Measurements from ENCODE around the gene SSX4B. TPM values are rescaled to one million over a fixed set of nuclear protein-coding genes. Genes with fewer than 3 reads are reported as not detected.
"Not testable (repeated sequence)": the region's sequence is repeated elsewhere in the genome, so short reads cannot be mapped to it uniquely, and the experiment has no call there.

SSX4B gene
- total RNA-seq, 3 donors from 2014 or later = not detected

GRCh38 chrX:48359281-48359680 is 52.5 kb downstream of the SSX4B start:
- DNase-seq; intact Hi-C loops (cut with DNase I, micrococcal nuclease); H3K36me3 ChIP-seq (ENCODE audit: low read depth); H3K4me3 ChIP-seq; H3K4me1 ChIP-seq (ENCODE audit: low read depth); ATAC-seq; H3K9me3 ChIP-seq: not testable (repeated sequence)

- DNase-seq (no peak), ATAC-seq (no peak)
- Histone ChIP-seq H3K36me3 (ENCODE audit: low read depth) (no peaks in the 10 kb centered on the region), H3K9me3 (no peaks in the 10 kb centered on the region), H3K4me1 (ENCODE audit: low read depth) (no peaks in the 10 kb centered on the region), H3K4me3 (no peak overlapping the region)
- intact Hi-C loops (cut with DNase I, micrococcal nuclease) = no loop called here
- no peak for TF ChIP-seq CTCF (IDR thresholded peaks at IDR 0.05)
Observed at GRCh38 chrX:48357681-48358080, 54.1 kb downstream of the SSX4B start.

- ATAC-seq; H3K4me1 ChIP-seq (ENCODE audit: low read depth); DNase-seq; intact Hi-C loops (cut with DNase I, micrococcal nuclease); H3K36me3 ChIP-seq (ENCODE audit: low read depth); H3K9me3 ChIP-seq; H3K4me3 ChIP-seq: not testable (repeated sequence)
Observed at GRCh38 chrX:48356315-48357094, 55.3 kb downstream of the SSX4B start, which contains the start of gene SSX3. TSS of gene SSX3 (minus strand) at chrX:48356703. CDS start at chrX:48355249, 1,454 bp downstream.

Other genes starting within 250 kb of the SSX4B start
- gene SSX5, start 215.2 kb downstream of the SSX4B start, total RNA-seq = not detected
- not detected for gene SSX1, start 156.6 kb downstream of the SSX4B start, total RNA-seq
- gene SSX3, start 55.3 kb downstream of the SSX4B start, total RNA-seq = not detected
- gene SSX4, start 28.4 kb downstream of the SSX4B start, total RNA-seq = not detected
- gene SLC38A5, start 58.3 kb upstream of the SSX4B start, total RNA-seq = 10 to 100 TPM in 1 of 3 donors, 1 to 10 TPM in 2; 7.3 to 25.9 (median 9.7) TPM
- gene FTSJ1, start 64.2 kb upstream of the SSX4B start, total RNA-seq = 10 to 100 TPM; 22.1 to 22.8 (median 22.7) TPM
- 1 to 10 TPM; 3.9 to 9.2 (median 6.3) TPM for gene PORCN, start 97.0 kb upstream of the SSX4B start, total RNA-seq
- gene EBP, start 109.8 kb upstream of the SSX4B start, total RNA-seq = 100 to 1,000 TPM in 2 of 3 donors, 10 to 100 TPM in 1; 60.5 to 161 (median 158) TPM
- 10 to 100 TPM in 2 of 3 donors, 1 to 10 TPM in 1; 8.6 to 14.6 (median 11.6) TPM for gene TBC1D25, start 127.8 kb upstream of the SSX4B start, total RNA-seq
- gene RBM3, start 162.5 kb upstream of the SSX4B start, total RNA-seq = 100 to 1,000 TPM in 2 of 3 donors, 10 to 100 TPM in 1; 88.4 to 406 (median 123) TPM
- gene WDR13, start 185.5 kb upstream of the SSX4B start, total RNA-seq = 100 to 1,000 TPM; 124 to 139 (median 128) TPM